Esophagus muscularis mucosa (tissue), 4 donors: ENCODE measurements around the gene PPP4R4. TPM values are rescaled to one million over a fixed set of nuclear protein-coding genes. Genes with fewer than 3 reads are reported as not detected.

Source experiments
- DNase-seq: peaks from one replicate; pipeline ENCODE4 v3.0.0-alpha.2; 2017; ENCODE audit errors: extremely low spot score
- H3K27ac ChIP-seq, 4 donors: fragments of 200-600 bp; sonication (generic); replicated peaks in 1 of 4; 1 replicate in 3 of 4; 2 replicates in 1 of 4; pipeline ENCODE4 v1.5.1; 2016 to 2019; ENCODE audit warnings: mild to moderate bottlenecking in 1 of 4
- H3K27me3 ChIP-seq, 4 donors: fragments of 200-600 bp; sonication (generic); one replicate each; pipeline versions ENCODE4 v1.5.1 to v1.6.0; 2016 to 2019
- H3K36me3 ChIP-seq, 4 donors: fragments of 200-600 bp; sonication (generic); one replicate each; pipeline ENCODE4 v1.5.1; 2016 to 2019
- H3K4me1 ChIP-seq, 4 donors: fragments of 200-600 bp; sonication (generic); one replicate each; pipeline ENCODE4 v1.5.1; 2016 to 2019
- H3K4me3 ChIP-seq, 4 donors: fragments of 200-600 bp; sonication (generic); 1 replicate in 2 of 4; 2 replicates in 2 of 4; pipeline ENCODE4 v1.5.1; 2016 to 2019; ENCODE audit warnings: mild to moderate bottlenecking in 4 of 4, moderate library complexity in 1 of 4
- H3K9me3 ChIP-seq, 4 donors: fragments of 200-600 bp; sonication (generic); 1 replicate in 3 of 4; 2 replicates in 1 of 4; pipeline ENCODE4 v1.5.1; 2016 to 2019
- EP300 ChIP-seq: sonication (generic); formaldehyde crosslinking; IDR thresholded peaks from one replicate; pipeline ENCODE4 v1.6.1; 2017; ENCODE audit warnings: antibody characterized with exemption
- POLR2A ChIP-seq: fragments of 450-650 bp; IDR thresholded peaks from one replicate; pipeline ENCODE4 v1.6.1; 2017; ENCODE audit warnings: antibody characterized with exemption, moderate library complexity, mild to moderate bottlenecking, low read depth
- POLR2AphosphoS5 ChIP-seq, 2 donors: sonication (generic); formaldehyde crosslinking; IDR thresholded peaks; one replicate each; pipeline ENCODE4 v1.6.1; 2017; ENCODE audit warnings: antibody characterized with exemption in 2 of 2
- WGBS: methylation state at CpG from one replicate; pipeline ENCODE4 v1.1.5; 2018; 5-methylcytosine and 5-hydroxymethylcytosine counted together
- intact Hi-C: fragments of 100-400 bp; cut with DNase I; formaldehyde crosslinking; loops from one replicate; pipeline ENCODE4 v1.15.1; 2023
- total RNA-seq, 4 donors: library from RNA; depleted of rRNA; stranded (reverse); fragments of >200 nt; gene quantifications; one replicate each; pipeline versions ENCODE4 v1.1.0 to v1.2.1, GENCODE V29; 2016
- TF ChIP-seq, protein P1 (sequence below), 3 experiments: fragments of 200-600 bp in 2 of 3; fragments of 450-650 bp in 1 of 3; sonication (generic) in 2 of 3; IDR thresholded peaks; one replicate each; pipeline ENCODE4 v1.5.1; 2017 to 2019; ENCODE audit warnings: antibody characterized with exemption in 3 of 3, mild to moderate bottlenecking in 2 of 3, moderate library complexity in 1 of 3

PPP4R4 gene
- total RNA-seq, 4 donors from 2014 or later: 0.19 to 0.83 (median 0.34) TPM; not detected in 1

DNA sequence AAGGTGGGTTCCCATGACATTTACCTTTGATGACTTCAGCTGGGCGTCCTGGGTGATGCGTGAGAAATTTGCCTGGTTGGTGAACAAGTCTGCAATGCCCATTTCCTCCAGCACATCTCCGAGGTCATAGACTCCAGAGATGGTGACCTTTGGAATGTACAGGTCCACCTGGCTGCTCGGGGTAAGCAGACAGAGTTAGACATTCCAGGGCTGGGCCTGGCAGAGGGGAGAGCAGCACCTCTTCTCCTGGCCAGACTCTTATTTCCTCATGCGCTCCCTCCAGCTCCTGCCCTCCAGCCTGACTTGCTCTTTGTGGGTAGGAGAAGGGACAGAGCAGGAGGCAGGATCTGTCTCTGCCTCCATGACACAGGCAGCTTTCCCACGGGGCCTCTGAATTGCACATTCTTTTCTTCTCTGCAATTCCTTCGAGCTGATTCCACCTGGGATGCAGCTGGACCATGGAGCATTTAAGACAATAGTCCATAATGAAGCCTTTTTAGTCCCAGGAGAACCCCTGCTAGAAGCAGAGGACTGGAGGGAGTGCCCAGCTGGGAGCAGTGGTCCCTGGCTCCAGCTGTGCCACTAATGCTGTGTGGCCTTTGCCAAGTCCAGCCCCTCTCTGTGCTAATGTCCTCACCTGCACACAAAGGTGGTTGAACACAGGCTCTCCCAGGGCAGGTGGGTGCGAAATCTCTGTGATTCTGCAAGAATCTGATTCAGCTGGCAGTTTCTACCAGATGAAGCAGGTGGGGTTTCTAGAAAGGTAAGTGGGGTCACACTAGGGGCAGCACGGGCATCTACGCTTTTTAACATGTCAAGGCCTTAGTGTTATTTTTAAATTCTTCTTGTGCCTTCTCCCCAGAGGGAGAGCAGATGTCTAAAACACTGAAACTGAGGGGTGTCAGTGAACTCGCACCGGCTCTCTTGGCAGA, 132.2 kb downstream of the PPP4R4 start:
- Histone ChIP-seq H3K27ac (no peak overlapping the region), H3K9me3 (peaks cover 0 to 17% (median 7%) of the 10 kb centered on the region in 4 donors), H3K4me1 (no peaks in the 10 kb centered on the region), H3K27me3 (peaks cover 0 to 6% (median 0%) of the 10 kb centered on the region in 4 donors), H3K36me3 (no peaks in the 10 kb centered on the region), H3K4me3 (no peak overlapping the region)
- TF ChIP-seq, protein P1, sequence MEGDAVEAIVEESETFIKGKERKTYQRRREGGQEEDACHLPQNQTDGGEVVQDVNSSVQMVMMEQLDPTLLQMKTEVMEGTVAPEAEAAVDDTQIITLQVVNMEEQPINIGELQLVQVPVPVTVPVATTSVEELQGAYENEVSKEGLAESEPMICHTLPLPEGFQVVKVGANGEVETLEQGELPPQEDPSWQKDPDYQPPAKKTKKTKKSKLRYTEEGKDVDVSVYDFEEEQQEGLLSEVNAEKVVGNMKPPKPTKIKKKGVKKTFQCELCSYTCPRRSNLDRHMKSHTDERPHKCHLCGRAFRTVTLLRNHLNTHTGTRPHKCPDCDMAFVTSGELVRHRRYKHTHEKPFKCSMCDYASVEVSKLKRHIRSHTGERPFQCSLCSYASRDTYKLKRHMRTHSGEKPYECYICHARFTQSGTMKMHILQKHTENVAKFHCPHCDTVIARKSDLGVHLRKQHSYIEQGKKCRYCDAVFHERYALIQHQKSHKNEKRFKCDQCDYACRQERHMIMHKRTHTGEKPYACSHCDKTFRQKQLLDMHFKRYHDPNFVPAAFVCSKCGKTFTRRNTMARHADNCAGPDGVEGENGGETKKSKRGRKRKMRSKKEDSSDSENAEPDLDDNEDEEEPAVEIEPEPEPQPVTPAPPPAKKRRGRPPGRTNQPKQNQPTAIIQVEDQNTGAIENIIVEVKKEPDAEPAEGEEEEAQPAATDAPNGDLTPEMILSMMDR (IDR thresholded peaks at IDR 0.05): no peak
- no peak for TF ChIP-seq POLR2AphosphoS5 (IDR thresholded peaks at IDR 0.05)
- TF ChIP-seq EP300: no peak
- TF ChIP-seq POLR2A: no peak
- WGBS: 80% methylated on average over 12 of the region's 12 CpGs
- intact Hi-C loops: no loop called here
- DNase-seq: peak; percentile 79

DNA sequence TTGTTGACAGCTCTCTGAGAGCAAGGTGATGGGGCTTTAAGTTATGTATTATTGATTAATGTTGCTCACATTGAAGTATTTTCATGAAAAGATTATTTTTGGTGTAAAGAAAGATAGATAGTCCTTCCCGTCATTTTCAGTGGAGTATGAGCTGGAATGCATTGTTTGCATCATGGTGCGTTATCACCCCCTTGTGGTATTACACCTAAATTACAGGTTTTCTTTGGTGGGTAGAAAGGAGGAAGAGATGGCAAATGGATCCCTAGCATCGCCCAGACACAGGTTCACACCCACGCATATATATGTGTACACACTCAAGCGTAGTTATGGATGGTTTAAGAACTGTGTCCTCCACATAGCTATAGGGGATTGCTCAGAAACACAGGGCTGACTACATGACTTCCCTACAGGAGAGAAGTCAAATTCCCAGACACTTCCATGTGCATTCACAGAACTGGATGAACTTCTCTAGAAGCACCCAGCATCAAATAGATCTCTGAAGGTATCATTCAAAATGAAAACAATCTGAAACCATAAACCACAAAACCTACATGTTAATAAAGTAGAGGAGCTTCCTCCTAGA, 133.4 kb downstream of the PPP4R4 start:
- TF ChIP-seq, protein P1 (IDR thresholded peaks at IDR 0.05): no peak
- TF ChIP-seq POLR2AphosphoS5 (IDR thresholded peaks at IDR 0.05): no peak
- no peak for TF ChIP-seq POLR2A
- TF ChIP-seq EP300: no peak
- Histone ChIP-seq H3K4me1 (no peaks in the 10 kb centered on the region), H3K4me3 (no peak overlapping the region), H3K36me3 (no peaks in the 10 kb centered on the region), H3K27me3 (peaks cover 0 to 6% (median 0%) of the 10 kb centered on the region in 4 donors), H3K27ac (no peak overlapping the region), H3K9me3 (peaks cover 0 to 17% (median 7%) of the 10 kb centered on the region in 4 donors)
- peak; percentile 77 for DNase-seq
- 32% methylated on average over 5 of the region's 5 CpGs for WGBS
- intact Hi-C loops: no loop called here

DNA sequence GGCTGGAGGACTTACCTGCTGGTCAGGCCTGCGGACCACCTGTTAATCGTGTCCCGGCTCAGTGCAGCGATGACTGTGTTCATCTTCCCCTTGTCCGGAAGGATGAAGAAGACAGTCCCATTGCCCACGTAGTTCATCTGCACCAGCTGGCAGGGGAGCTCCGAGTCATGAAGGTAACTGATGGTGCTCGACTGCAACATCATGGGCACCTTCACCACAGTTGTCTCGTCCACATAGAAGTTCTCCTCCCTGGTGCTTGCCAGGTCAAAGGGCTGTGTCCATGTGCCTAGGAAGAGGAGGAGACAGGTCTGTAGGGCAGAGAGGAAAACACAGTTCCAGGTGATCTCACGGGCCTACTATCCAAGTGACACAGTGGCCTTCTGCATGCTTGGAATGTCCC, 135.6 kb downstream of the PPP4R4 start:
- Histone ChIP-seq H3K9me3 (peaks cover 0 to 17% (median 7%) of the 10 kb centered on the region in 4 donors), H3K27ac (no peak overlapping the region), H3K4me1 (no peaks in the 10 kb centered on the region), H3K36me3 (no peaks in the 10 kb centered on the region), H3K27me3 (peaks cover 0 to 6% (median 0%) of the 10 kb centered on the region in 4 donors), H3K4me3 (no peak overlapping the region)
- intact Hi-C loops: no loop called here
- DNase-seq: peak; percentile 77
- WGBS: 85% methylated on average over 5 of the region's 10 CpGs
- no peak for TF ChIP-seq EP300
- TF ChIP-seq POLR2A: no peak
- TF ChIP-seq, protein P1 (IDR thresholded peaks at IDR 0.05): no peak
- no peak for TF ChIP-seq POLR2AphosphoS5 (IDR thresholded peaks at IDR 0.05)

DNA sequence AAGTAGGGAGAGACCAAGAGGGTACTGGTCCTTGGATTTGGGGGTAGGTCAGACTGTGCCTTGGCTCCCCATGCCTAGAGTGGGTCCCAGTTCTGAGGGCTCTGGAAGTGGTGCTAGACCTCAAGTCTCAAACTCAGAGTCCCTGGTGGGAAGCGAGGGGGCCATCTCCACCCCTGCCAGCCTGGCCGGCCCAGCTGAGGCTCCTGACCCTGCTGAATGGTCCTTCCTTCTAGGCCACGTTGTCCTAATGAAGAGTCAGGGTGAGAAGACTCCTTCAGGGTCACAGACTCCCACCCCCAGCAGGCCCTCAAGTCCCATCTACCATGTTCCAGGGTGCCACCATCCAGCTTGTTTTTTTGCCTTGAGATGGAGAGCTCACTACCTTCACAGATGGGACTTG, 136.1 kb downstream of the PPP4R4 start:
- Histone ChIP-seq H3K4me3 (no peak overlapping the region), H3K27me3 (peaks cover 0 to 6% (median 0%) of the 10 kb centered on the region in 4 donors), H3K36me3 (no peaks in the 10 kb centered on the region), H3K4me1 (no peaks in the 10 kb centered on the region), H3K9me3 (peaks cover 0 to 17% (median 7%) of the 10 kb centered on the region in 4 donors), H3K27ac (no peak overlapping the region)
- intact Hi-C loops: no loop called here
- peak; percentile 77 for DNase-seq
- 90% methylated on average over 3 of the region's 3 CpGs for WGBS
- no peak for TF ChIP-seq POLR2A
- TF ChIP-seq, protein P1 (IDR thresholded peaks at IDR 0.05): no peak
- TF ChIP-seq EP300: no peak
- no peak for TF ChIP-seq POLR2AphosphoS5 (IDR thresholded peaks at IDR 0.05)
